ENCODE results near the gene PPHLN1.

The PPHLN1 gene

DNA sequence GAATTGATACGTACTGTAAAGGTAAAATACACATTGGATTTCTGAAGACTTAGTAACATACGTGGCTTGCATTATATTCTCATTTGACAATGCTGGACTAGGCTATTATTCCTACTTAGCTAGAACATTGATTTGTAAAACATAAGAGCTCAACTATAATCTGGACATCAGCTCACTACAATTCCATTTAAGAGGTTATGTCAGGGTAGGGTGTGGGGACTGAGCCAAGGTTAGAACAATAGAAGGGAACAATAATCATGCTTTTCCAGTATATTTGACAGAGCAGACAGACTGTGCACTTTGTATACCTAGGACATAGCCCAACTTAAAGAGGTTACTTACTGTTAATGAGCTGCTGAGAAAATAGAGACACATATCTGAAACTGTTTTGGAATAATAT is 10.9 kb upstream of the PPHLN1 start:
- TF ChIP-seq, protein P1, sequence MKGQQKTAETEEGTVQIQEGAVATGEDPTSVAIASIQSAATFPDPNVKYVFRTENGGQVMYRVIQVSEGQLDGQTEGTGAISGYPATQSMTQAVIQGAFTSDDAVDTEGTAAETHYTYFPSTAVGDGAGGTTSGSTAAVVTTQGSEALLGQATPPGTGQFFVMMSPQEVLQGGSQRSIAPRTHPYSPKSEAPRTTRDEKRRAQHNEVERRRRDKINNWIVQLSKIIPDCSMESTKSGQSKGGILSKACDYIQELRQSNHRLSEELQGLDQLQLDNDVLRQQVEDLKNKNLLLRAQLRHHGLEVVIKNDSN (IDR thresholded peaks at IDR 0.05): no peak
- no peak for TF ChIP-seq EGR1 (IDR thresholded peaks at IDR 0.05)

DNA sequence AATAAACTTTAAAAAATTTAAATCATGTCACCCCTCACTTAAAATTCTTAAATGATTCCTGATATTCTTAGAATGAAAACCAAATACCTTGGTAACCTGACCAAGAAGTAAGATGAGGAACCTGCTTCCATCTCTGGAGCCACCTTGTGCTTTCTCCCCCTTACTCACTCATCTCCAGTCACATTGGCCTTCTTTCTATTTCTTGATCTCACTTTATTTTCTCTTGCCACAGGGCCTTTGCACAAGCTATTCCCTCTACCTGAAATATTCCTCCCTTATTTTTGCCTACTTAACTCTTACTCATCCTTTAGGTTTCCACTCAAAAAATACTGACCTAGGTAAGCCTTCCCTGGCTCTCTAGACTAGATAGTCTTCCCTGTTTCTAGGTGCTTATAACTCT is 5.2 kb upstream of the PPHLN1 start:
- TF ChIP-seq, protein P2, sequence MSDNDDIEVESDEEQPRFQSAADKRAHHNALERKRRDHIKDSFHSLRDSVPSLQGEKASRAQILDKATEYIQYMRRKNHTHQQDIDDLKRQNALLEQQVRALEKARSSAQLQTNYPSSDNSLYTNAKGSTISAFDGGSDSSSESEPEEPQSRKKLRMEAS (IDR thresholded peaks at IDR 0.05): no peak
- no peak for TF ChIP-seq YY1 (IDR thresholded peaks at IDR 0.05; ENCODE audit: low read depth)
- no peak for TF ChIP-seq EGR1 (IDR thresholded peaks at IDR 0.05)
- TF ChIP-seq TEAD4 (IDR thresholded peaks at IDR 0.05): no peak
- TF ChIP-seq, protein P1 (IDR thresholded peaks at IDR 0.05): no peak
- TF ChIP-seq, protein P3, sequence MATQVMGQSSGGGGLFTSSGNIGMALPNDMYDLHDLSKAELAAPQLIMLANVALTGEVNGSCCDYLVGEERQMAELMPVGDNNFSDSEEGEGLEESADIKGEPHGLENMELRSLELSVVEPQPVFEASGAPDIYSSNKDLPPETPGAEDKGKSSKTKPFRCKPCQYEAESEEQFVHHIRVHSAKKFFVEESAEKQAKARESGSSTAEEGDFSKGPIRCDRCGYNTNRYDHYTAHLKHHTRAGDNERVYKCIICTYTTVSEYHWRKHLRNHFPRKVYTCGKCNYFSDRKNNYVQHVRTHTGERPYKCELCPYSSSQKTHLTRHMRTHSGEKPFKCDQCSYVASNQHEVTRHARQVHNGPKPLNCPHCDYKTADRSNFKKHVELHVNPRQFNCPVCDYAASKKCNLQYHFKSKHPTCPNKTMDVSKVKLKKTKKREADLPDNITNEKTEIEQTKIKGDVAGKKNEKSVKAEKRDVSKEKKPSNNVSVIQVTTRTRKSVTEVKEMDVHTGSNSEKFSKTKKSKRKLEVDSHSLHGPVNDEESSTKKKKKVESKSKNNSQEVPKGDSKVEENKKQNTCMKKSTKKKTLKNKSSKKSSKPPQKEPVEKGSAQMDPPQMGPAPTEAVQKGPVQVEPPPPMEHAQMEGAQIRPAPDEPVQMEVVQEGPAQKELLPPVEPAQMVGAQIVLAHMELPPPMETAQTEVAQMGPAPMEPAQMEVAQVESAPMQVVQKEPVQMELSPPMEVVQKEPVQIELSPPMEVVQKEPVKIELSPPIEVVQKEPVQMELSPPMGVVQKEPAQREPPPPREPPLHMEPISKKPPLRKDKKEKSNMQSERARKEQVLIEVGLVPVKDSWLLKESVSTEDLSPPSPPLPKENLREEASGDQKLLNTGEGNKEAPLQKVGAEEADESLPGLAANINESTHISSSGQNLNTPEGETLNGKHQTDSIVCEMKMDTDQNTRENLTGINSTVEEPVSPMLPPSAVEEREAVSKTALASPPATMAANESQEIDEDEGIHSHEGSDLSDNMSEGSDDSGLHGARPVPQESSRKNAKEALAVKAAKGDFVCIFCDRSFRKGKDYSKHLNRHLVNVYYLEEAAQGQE (IDR thresholded peaks at IDR 0.05; ENCODE audit: low read depth): no peak
- no peak for TF ChIP-seq EP300 (IDR thresholded peaks at IDR 0.05; ENCODE audit: borderline replicate concordance)
- TF ChIP-seq CREB1 (IDR thresholded peaks at IDR 0.05; ENCODE audit: low read depth): no peak
- TF ChIP-seq FOXM1 (IDR thresholded peaks at IDR 0.05; ENCODE audit: borderline replicate concordance, low read depth): no peak
- no peak for TF ChIP-seq RAD21 (IDR thresholded peaks at IDR 0.05; ENCODE audit: low read depth)
- no peak for TF ChIP-seq TCF12 (IDR thresholded peaks at IDR 0.05; ENCODE audit: low read depth)
- TF ChIP-seq TAF1 (IDR thresholded peaks at IDR 0.05; ENCODE audit: low read depth): no peak
- TF ChIP-seq NFIC (IDR thresholded peaks at IDR 0.05): no peak
- TF ChIP-seq CEBPB (IDR thresholded peaks at IDR 0.05): no peak
- TF ChIP-seq ZBTB7A (IDR thresholded peaks at IDR 0.05; ENCODE audit: low read depth): no peak

DNA sequence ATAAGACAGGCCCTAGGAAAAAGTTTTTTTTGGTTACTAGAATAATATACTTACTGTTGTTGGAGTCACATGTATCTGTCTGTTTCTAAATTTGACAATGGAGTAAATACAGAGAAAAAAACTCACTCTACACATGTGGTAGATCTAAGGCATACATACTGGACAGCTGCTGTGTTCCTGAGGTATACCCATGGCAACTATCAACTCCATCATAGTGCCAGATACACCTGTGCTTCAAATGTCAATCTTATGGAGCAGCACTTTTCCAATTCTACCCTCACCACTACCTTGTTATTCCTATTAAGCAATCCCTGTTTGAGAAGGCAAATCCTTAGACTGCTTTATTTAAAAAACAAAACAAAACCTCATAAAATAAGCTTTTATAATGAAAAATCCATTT is 3.4 kb upstream of the PPHLN1 start:
- TF ChIP-seq, protein P1 (IDR thresholded peaks at IDR 0.05): no peak
- TF ChIP-seq EGR1 (IDR thresholded peaks at IDR 0.05): no peak

DNA sequence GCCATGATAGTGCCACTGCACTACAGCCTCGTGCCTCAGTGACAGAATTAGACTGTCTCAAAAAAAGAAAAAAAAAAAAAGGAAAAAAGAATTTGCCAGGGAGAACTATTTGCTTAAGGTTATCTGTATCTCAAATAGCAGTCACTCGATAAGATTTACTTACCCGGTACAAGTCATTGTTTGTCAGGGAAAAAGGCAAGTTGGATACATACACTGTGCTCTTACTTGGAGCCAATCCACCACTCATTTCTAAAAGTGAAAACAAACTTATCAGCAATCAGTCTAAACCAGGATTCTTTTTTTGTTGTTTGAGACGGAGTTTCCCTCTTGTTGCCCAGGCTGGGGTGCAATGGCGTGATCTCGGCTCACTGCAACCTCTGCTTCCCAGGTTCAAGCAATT is 2.1 kb upstream of the PPHLN1 start:
- TF ChIP-seq NFIC (IDR thresholded peaks at IDR 0.05) (no peak), FOXM1 (IDR thresholded peaks at IDR 0.05; ENCODE audit: borderline replicate concordance, low read depth) (no peak), EGR1 (IDR thresholded peaks at IDR 0.05) (no peak), EP300 (IDR thresholded peaks at IDR 0.05; ENCODE audit: borderline replicate concordance) (no peak), TEAD4 (IDR thresholded peaks at IDR 0.05) (no peak), CEBPB (IDR thresholded peaks at IDR 0.05) (no peak), YY1 (IDR thresholded peaks at IDR 0.05; ENCODE audit: low read depth) (no peak), CREB1 (IDR thresholded peaks at IDR 0.05; ENCODE audit: low read depth) (no peak), TCF12 (IDR thresholded peaks at IDR 0.05; ENCODE audit: low read depth) (no peak), RAD21 (IDR thresholded peaks at IDR 0.05; ENCODE audit: low read depth) (no peak), TAF1 (IDR thresholded peaks at IDR 0.05; ENCODE audit: low read depth) (no peak), ZBTB7A (IDR thresholded peaks at IDR 0.05; ENCODE audit: low read depth) (no peak)
- TF ChIP-seq, protein P1 (IDR thresholded peaks at IDR 0.05): no peak
- TF ChIP-seq, protein P2 (IDR thresholded peaks at IDR 0.05): no peak
- TF ChIP-seq, protein P3 (IDR thresholded peaks at IDR 0.05; ENCODE audit: low read depth): no peak

DNA sequence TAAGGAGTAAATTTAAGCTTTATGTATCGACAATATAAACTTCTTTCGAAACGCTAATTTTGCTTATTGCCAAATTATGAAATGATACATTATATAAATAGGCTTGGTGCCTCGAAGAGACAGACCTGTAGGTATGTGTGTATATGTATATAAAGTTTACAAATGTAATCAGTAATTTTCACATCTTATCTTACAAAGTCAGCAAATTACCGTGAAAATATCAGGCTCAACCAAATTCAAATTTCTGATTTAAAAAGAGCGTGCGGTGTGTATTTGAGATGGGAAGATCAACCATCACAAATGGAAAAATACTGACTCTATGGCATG is 678 bp upstream of the PPHLN1 start:
- TF ChIP-seq CEBPB (IDR thresholded peaks at IDR 0.05): no peak
- TF ChIP-seq, protein P3 (IDR thresholded peaks at IDR 0.05; ENCODE audit: low read depth): no peak
